Neural cell (in vitro differentiated cells): ENCODE data around the gene GUCY1A2.

ENCODE experiments used
- EP300 ChIP-seq: fragments of 450-650 bp; conservative IDR thresholded peaks from 2 replicates; pipeline ENCODE4 v1.6.1; 2014; ENCODE audit warnings: antibody characterized with exemption, mild to moderate bottlenecking, moderate library complexity; ENCODE audit not compliant: poor library complexity, severe bottlenecking
- EZH2 ChIP-seq: fragments of 200-600, 300-800 bp; shearing (Covaris generic), sonication (generic); IDR thresholded peaks from 2 replicates; pipeline ENCODE4 v1.6.1; 2014; ENCODE audit warnings: antibody characterized with exemption, low read length, borderline replicate concordance, mild to moderate bottlenecking; ENCODE audit not compliant: insufficient read depth, poor library complexity, severe bottlenecking
- POLR2AphosphoS5 ChIP-seq: IDR thresholded peaks from 2 replicates; pipeline ENCODE4 v1.6.1; 2012
- TF ChIP-seq, protein P1 (sequence below): fragments of 450-650 bp; IDR thresholded peaks from 2 replicates; pipeline ENCODE4 v1.5.1; 2014; ENCODE audit warnings: antibody characterized with exemption, mild to moderate bottlenecking, moderate library complexity; ENCODE audit not compliant: poor library complexity, severe bottlenecking
- TF ChIP-seq, protein P2 (sequence below): IDR thresholded peaks from 2 replicates; pipeline ENCODE4 v1.6.1; 2012; ENCODE audit warnings: borderline replicate concordance

DNA sequence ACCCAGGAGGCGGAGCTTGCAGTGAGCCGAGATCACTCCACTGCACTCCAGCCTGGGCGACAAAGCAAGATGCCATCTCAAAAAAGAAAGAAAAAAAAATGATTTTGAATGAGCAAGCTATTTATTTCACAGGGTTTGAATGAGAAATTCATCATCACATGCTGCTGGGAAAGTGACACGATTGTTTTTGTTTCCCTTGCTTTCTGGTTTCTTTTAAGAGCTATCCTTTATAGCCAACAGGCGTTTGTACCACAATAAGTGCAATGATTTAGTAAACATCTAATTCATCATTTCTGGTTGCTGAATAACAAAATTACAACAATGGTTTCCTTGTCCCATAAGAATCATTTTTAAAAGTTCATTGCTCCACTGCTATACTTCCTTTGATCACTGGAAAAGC lies 129.9 kb downstream of the GUCY1A2 start:
- TF ChIP-seq EZH2: no peak
- TF ChIP-seq, protein P1, sequence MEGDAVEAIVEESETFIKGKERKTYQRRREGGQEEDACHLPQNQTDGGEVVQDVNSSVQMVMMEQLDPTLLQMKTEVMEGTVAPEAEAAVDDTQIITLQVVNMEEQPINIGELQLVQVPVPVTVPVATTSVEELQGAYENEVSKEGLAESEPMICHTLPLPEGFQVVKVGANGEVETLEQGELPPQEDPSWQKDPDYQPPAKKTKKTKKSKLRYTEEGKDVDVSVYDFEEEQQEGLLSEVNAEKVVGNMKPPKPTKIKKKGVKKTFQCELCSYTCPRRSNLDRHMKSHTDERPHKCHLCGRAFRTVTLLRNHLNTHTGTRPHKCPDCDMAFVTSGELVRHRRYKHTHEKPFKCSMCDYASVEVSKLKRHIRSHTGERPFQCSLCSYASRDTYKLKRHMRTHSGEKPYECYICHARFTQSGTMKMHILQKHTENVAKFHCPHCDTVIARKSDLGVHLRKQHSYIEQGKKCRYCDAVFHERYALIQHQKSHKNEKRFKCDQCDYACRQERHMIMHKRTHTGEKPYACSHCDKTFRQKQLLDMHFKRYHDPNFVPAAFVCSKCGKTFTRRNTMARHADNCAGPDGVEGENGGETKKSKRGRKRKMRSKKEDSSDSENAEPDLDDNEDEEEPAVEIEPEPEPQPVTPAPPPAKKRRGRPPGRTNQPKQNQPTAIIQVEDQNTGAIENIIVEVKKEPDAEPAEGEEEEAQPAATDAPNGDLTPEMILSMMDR: no peak
- TF ChIP-seq EP300: no peak
- no peak for TF ChIP-seq POLR2AphosphoS5
- TF ChIP-seq, protein P2, sequence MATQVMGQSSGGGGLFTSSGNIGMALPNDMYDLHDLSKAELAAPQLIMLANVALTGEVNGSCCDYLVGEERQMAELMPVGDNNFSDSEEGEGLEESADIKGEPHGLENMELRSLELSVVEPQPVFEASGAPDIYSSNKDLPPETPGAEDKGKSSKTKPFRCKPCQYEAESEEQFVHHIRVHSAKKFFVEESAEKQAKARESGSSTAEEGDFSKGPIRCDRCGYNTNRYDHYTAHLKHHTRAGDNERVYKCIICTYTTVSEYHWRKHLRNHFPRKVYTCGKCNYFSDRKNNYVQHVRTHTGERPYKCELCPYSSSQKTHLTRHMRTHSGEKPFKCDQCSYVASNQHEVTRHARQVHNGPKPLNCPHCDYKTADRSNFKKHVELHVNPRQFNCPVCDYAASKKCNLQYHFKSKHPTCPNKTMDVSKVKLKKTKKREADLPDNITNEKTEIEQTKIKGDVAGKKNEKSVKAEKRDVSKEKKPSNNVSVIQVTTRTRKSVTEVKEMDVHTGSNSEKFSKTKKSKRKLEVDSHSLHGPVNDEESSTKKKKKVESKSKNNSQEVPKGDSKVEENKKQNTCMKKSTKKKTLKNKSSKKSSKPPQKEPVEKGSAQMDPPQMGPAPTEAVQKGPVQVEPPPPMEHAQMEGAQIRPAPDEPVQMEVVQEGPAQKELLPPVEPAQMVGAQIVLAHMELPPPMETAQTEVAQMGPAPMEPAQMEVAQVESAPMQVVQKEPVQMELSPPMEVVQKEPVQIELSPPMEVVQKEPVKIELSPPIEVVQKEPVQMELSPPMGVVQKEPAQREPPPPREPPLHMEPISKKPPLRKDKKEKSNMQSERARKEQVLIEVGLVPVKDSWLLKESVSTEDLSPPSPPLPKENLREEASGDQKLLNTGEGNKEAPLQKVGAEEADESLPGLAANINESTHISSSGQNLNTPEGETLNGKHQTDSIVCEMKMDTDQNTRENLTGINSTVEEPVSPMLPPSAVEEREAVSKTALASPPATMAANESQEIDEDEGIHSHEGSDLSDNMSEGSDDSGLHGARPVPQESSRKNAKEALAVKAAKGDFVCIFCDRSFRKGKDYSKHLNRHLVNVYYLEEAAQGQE: no peak
